IMR-90 (cell line): ENCODE results near the gene TBRG4. TPM values are rescaled to one million over a fixed set of nuclear protein-coding genes. Genes with fewer than 3 reads are reported as not detected.

ENCODE experiments used
- microRNA-seq, 2 experiments: library from miRNA; stranded (forward) in 1 of 2; unstranded in 1 of 2; fragments of 10-50 nt in 1 of 2; fragments of <30 nt in 1 of 2; gene quantifications in 1 of 2; microRNA quantifications in 1 of 2; one replicate each; pipeline versions ENCODE3 to v1.1.0; 2013 to 2020; ENCODE audit not compliant: insufficient read depth in 1 of 2, insufficient read length in 1 of 2, unreplicated experiment in 1 of 2
- polyA plus RNA-seq, 3 experiments: library from polyadenylated mRNA; depleted of rRNA; stranded (reverse); fragments of >200 nt; gene quantifications; 2 replicates each; pipeline ENCODE4 v1.2.3, GENCODE V29; 2012; ENCODE audit warnings: low replicate concordance in 1 of 3
- small RNA-seq, 5 experiments: library from RNA; depleted of rRNA; stranded (forward); fragments of <200 nt; gene quantifications; one replicate each; pipeline ENCODE3, GENCODE V24; 2012
- total RNA-seq: library from RNA; depleted of rRNA; stranded (reverse); fragments of >200 nt; gene quantifications from 2 replicates; pipeline ENCODE4 v1.2.3, GENCODE V29; 2012; rRNA removed

TBRG4 gene
- total and polyA plus RNA-seq, 2 of the 4 experiments (the other 2 are of a cell fraction) = 71.6 to 77.6 TPM

Small RNAs within 50 kb of the gene (microRNA-seq; reads per million reads assigned to microRNA genes)
- gene SNORA5A (ENCODE audit: insufficient read depth, insufficient read length) (not detected), gene SNORA5B (ENCODE audit: insufficient read depth, insufficient read length) (not detected), gene SNORA5C (ENCODE audit: insufficient read depth, insufficient read length) (12.4 reads per million, percentile 27 among the genes with 10 or more reads in this experiment)

Small RNAs within 50 kb of the gene (small RNA-seq; reads per million reads assigned to genes)
- 5.4 to 203 (median 10.9) reads per million in 5 experiments for gene SNORA5A
- gene SNORA5B = 0 reads per million in 5 experiments
- gene SNORA5C = 0.46 to 43.6 (median 8.9) reads per million in 5 experiments

Other genes starting within 250 kb of the TBRG4 start
- gene PURB, start 226.2 kb downstream of the TBRG4 start, total RNA-seq = 8.8 and 15.3 TPM in 2 replicates
- gene PURB, start 226.2 kb downstream of the TBRG4 start, polyA plus RNA-seq (2012; rRNA removed) = 4.5 and 6.3 TPM in 2 replicates
- gene MYO1G, start 132.7 kb downstream of the TBRG4 start, total RNA-seq = under 0.01 TPM in 2 replicates
- 0.02 and 0.04 TPM in 2 replicates for gene MYO1G, start 132.7 kb downstream of the TBRG4 start, polyA plus RNA-seq (2012; rRNA removed)
- 56.1 and 65.2 TPM in 2 replicates for gene CCM2, start 111.5 kb downstream of the TBRG4 start, total RNA-seq
- gene CCM2, start 111.5 kb downstream of the TBRG4 start, polyA plus RNA-seq (2012; rRNA removed) = 71.7 and 78.5 TPM in 2 replicates
- gene NACAD, start 22.7 kb downstream of the TBRG4 start, total RNA-seq = 0.54 and 0.56 TPM in 2 replicates
- gene NACAD, start 22.7 kb downstream of the TBRG4 start, polyA plus RNA-seq (2012; rRNA removed) = 2.2 and 2.3 TPM in 2 replicates
- not detected in 2 replicates for gene RAMP3, start 46.1 kb upstream of the TBRG4 start, total RNA-seq
- not detected in 2 replicates for gene RAMP3, start 46.1 kb upstream of the TBRG4 start, polyA plus RNA-seq (2012; rRNA removed)